ENCODE results near the gene CPXM1. TPM values are rescaled to one million over a fixed set of nuclear protein-coding genes. Genes with fewer than 3 reads are reported as not detected.
A peak's percentile ranks its signal among the peaks of the same experiment; 100 is the strongest.
"Not testable (repeated sequence)": the region's sequence is repeated elsewhere in the genome, so short reads cannot be mapped to it uniquely, and the experiment has no call there.

Gene CPXM1
- total RNA-seq, 1 experiment from 2014 or later = 1.2 TPM

DNA sequence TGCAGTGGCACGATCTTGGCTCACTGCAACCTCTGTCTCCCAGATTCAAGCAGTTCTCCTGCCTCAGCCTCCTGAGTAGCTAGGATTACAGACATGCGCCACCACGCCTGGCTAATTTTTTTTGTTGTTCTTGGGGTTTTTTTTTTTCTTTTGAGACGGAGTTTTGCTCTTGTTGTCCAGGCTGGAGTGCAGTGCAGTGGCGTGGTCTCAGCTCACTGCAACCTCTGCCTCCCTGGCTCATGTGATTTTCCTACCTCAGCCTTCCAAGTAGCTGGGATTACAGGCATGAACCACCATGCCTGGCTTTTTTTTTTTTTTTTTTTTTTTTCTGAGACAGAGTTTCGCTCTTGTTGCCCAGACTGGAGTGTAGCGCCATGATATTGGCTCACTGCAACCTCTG is 30.8 kb upstream of the CPXM1 start:
- not testable (repeated sequence) for H3K36me3 ChIP-seq, H3K4me3 ChIP-seq, DNase-seq, H3K27me3 ChIP-seq, H3K9me3 ChIP-seq

- Histone ChIP-seq H3K9me3 (no peaks in the 10 kb centered on the region), H3K36me3 (no peaks in the 10 kb centered on the region), H3K4me3 (no peak overlapping the region), H3K27me3 (peaks cover 12% of the 10 kb centered on the region)
- no peak for DNase-seq
These were observed 28.9 kb upstream of the CPXM1 start for GRCh38 chr20:2829376-2829775.

DNA sequence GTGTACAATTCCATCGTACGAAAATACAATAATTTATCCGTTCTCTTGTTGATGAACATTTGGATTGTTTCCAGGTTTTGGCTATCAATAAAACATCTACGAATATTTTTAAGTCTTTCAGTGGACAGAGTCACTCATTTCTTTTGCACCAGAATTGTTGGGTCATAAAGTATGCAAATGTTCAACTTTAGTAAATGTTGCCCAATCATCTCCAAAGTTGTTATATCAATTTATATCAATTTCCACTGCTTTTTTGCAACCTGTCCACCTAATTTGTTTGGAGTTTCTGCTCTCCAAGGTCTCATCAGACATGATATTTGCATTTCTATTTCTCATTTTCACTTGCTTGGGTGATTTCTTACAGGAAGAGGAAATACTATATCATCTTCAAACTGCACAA is 26.2 kb upstream of the CPXM1 start:
- H3K9me3 ChIP-seq = no peaks in the 10 kb centered on the region
- no peaks in the 10 kb centered on the region for H3K36me3 ChIP-seq
- H3K27me3 ChIP-seq = peaks cover 14% of the 10 kb centered on the region
- DNase-seq = no peak
- H3K4me3 ChIP-seq = no peak overlapping the region

GRCh38 chr20:2825761-2826160 is 25.3 kb upstream of the CPXM1 start:
- Histone ChIP-seq H3K4me3 (no peak overlapping the region), H3K36me3 (no peaks in the 10 kb centered on the region), H3K9me3 (no peaks in the 10 kb centered on the region), H3K27me3 (peaks cover 14% of the 10 kb centered on the region)
- DNase-seq = no peak

GRCh38 chr20:2822073-2822472 is 21.6 kb upstream of the CPXM1 start:
- Histone ChIP-seq H3K36me3 (no peaks in the 10 kb centered on the region), H3K4me3 (no peak overlapping the region), H3K27me3 (peaks cover 10% of the 10 kb centered on the region), H3K9me3 (no peaks in the 10 kb centered on the region)
- no peak for DNase-seq

GRCh38 chr20:2820896-2821869 is 20.8 kb upstream of the CPXM1 start:
- no peak overlapping the region for H3K4me3 ChIP-seq
- no peaks in the 10 kb centered on the region for H3K36me3 ChIP-seq
- H3K27me3 ChIP-seq = peaks cover 4% of the 10 kb centered on the region
- no peaks in the 10 kb centered on the region for H3K9me3 ChIP-seq
- no peak for DNase-seq

GRCh38 chr20:2820084-2820895 is 19.9 kb upstream of the CPXM1 start:
- no peaks in the 10 kb centered on the region for H3K36me3 ChIP-seq
- H3K4me3 ChIP-seq = no peak overlapping the region
- DNase-seq = no peak
- peaks cover 2% of the 10 kb centered on the region; the same call in 1 of the 2 replicates for H3K27me3 ChIP-seq
- H3K9me3 ChIP-seq = no peaks in the 10 kb centered on the region

DNA sequence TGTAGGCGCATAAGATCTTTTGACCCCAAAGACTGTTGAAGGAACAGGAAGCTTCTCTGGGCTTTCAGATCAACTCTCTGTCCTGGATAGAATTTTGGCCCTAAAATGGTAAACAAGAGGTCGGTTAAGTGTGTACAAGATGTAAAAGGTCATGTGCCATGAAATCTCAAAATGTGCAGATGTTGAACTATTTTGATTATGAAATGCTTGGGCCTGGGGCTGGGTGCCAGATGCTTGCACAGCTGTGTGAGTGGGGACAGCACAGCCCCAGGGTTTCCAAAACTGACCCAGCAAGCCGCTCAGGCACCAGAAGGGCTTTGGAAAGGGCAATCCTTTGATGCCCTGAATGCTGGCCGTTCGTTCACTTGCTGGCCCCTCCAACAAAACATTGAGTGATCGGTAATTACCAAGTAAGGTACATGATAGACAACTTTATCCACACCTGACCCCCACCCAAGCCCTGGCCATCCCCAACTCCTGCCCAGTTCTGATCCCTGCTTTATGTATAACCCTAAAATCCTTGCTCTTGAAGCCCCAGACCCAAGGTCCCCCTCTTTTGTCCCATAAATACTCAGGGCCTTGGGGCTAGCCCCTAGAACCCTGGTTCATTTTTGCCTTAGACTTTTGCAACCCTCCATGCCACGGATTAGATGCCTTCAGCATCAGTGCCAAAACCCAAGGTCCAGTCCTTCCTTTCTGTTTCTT is 17.6 kb upstream of the CPXM1 start:
- Histone ChIP-seq H3K4me3 (no peak overlapping the region), H3K36me3 (no peaks in the 10 kb centered on the region), H3K9me3 (no peaks in the 10 kb centered on the region), H3K27me3 (peaks cover 2% of the 10 kb centered on the region; the same call in 1 of the 2 replicates)
- DNase-seq = no peak

GRCh38 chr20:2817341-2817726 is 16.9 kb upstream of the CPXM1 start:
- DNase-seq = no peak
- no peaks in the 10 kb centered on the region for H3K36me3 ChIP-seq
- H3K27me3 ChIP-seq = peaks cover 2% of the 10 kb centered on the region; the same call in 1 of the 2 replicates
- H3K9me3 ChIP-seq = no peaks in the 10 kb centered on the region
- H3K4me3 ChIP-seq = no peak overlapping the region

- Histone ChIP-seq H3K36me3 (no peaks in the 10 kb centered on the region), H3K9me3 (no peaks in the 10 kb centered on the region), H3K4me3 (no peak overlapping the region), H3K27me3 (no peaks in the 10 kb centered on the region)
- no peak for DNase-seq
These were observed 16.3 kb upstream of the CPXM1 start for GRCh38 chr20:2816583-2817340.

DNA sequence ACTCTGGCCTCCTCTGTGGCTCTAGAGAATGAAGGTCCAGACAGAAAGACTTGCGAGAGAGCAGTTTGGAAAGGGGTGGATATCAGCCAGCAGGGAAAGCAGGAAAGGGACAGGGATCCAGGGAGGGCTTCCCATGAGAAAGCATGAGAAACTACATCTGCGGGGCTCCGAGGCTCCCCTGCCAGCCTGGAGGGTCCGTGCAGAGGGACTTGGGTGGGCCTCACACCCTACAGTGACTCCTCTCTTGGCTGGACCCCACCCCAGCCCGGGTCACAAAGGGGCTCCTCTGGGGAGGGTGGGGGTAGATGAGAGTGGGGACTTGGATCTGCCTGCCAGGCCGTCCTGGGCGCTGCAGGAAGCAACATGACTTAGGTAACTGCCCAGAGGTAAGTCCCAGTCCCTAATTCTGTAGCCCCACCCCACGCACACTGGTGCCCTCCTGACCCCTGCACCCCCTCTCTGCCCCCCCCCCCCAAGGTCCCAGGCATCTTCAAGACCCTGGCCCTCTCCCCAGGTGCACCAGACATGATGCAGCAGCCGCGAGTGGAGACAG is 15.7 kb upstream of the CPXM1 start, which contains the start of gene TMEM239:
TMEM239 (plus strand) TSS at position 335 of the 553 bp plus-strand sequence; CDS start at position 526, 191 bp downstream.
- H3K27me3 ChIP-seq = no peaks in the 10 kb centered on the region
- DNase-seq = no peak
- H3K9me3 ChIP-seq = no peaks in the 10 kb centered on the region
- no peak within 1 kb of the TSS for H3K4me3 ChIP-seq
- H3K36me3 ChIP-seq = no peaks in the 10 kb centered on the region

DNA sequence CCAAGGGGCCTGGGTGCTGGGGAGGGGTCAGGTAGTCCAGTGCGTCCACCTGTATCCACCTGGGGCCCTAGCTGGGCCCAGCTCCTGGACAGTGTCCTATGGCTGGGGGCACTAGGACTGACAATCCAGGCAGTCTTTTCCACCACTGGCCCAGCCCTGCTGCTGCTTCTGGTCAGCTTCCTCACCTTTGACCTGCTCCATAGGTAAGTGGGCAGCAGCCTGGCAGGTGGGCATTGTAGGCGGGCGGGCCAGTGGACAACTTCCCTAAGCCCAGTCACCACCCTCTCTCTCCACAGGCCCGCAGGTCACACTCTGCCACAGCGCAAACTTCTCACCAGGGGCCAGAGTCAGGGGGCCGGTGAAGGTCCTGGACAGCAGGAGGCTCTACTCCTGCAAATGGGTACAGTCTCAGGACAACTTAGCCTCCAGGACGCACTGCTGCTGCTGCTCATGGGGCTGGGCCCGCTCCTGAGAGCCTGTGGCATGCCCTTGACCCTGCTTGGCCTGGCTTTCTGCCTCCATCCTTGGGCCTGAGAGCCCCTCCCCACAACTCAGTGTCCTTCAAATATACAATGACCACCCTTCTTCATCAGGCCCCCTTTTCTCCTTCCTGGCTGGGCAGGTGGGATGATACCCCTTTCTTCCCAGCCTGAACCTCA is 14.9 kb upstream of the CPXM1 start:
- no peak for DNase-seq
- Histone ChIP-seq H3K9me3 (no peaks in the 10 kb centered on the region), H3K36me3 (no peaks in the 10 kb centered on the region), H3K4me3 (no peak overlapping the region), H3K27me3 (no peaks in the 10 kb centered on the region)

GRCh38 chr20:2814587-2815051 is 14.2 kb upstream of the CPXM1 start, which contains the start of gene C20orf141:
TSS of gene C20orf141 (plus strand) at chr20:2814987. CDS start at chr20:2815185, 198 bp downstream.
- H3K36me3 ChIP-seq = no peaks in the 10 kb centered on the region
- H3K4me3 ChIP-seq = no peak within 1 kb of the TSS
- H3K9me3 ChIP-seq = no peaks in the 10 kb centered on the region
- no peaks in the 10 kb centered on the region for H3K27me3 ChIP-seq
- peak; percentile 92 for DNase-seq

GRCh38 chr20:2814076-2814475 is 13.6 kb upstream of the CPXM1 start:
- DNase-seq = no peak
- no peaks in the 10 kb centered on the region for H3K36me3 ChIP-seq
- H3K4me3 ChIP-seq = no peak overlapping the region
- H3K9me3 ChIP-seq = no peaks in the 10 kb centered on the region
- no peaks in the 10 kb centered on the region for H3K27me3 ChIP-seq

- no peak for DNase-seq
- Histone ChIP-seq H3K27me3 (no peaks in the 10 kb centered on the region), H3K4me3 (no peak overlapping the region), H3K9me3 (no peaks in the 10 kb centered on the region), H3K36me3 (no peaks in the 10 kb centered on the region)
These were observed 11.8 kb upstream of the CPXM1 start for GRCh38 chr20:2812189-2812588.
